PFSK-1 (cell line): ENCODE measurements around the gene FNDC5.

Experiments
- FOXP2 ChIP-seq: optimal IDR thresholded peaks from 2 replicates; pipeline ENCODE3; 2011; ENCODE audit warnings: borderline replicate concordance, control low read depth, inconsistent platforms; ENCODE audit not compliant: insufficient read depth; ENCODE audit errors: extremely low read length, extremely low read depth
- POLR2AphosphoS5 ChIP-seq: IDR thresholded peaks from 2 replicates; pipeline ENCODE4 v1.6.1; 2012; ENCODE audit warnings: low read depth, mild to moderate bottlenecking, control low read depth, low read length, moderate library complexity
- REST ChIP-seq, 2 experiments: IDR thresholded peaks; 2 replicates each; pipeline versions ENCODE4 v1.6.1 to v1.8.0; 2011 to 2012; ENCODE audit warnings: low read depth in 2 of 2, low read length in 2 of 2, control low read depth in 1 of 2, inconsistent platforms in 1 of 2, mild to moderate bottlenecking in 1 of 2, moderate library complexity in 1 of 2; ENCODE audit not compliant: insufficient read depth in 1 of 2
- SIN3A ChIP-seq: IDR thresholded peaks from 2 replicates; pipeline ENCODE4 v1.6.1; 2012; ENCODE audit warnings: mild to moderate bottlenecking, low read length, moderate library complexity, borderline replicate concordance; ENCODE audit not compliant: insufficient read depth
- TAF1 ChIP-seq: IDR thresholded peaks from 2 replicates; pipeline ENCODE4 v1.6.1; 2012; ENCODE audit warnings: low read length, control low read depth, borderline replicate concordance; ENCODE audit not compliant: insufficient read depth

FNDC5 gene

GRCh38 chr1:32863218-32863880 lies 7.4 kb downstream of the FNDC5 start:
- TF ChIP-seq TAF1, result no peak
- no peak for TF ChIP-seq FOXP2
- TF ChIP-seq POLR2AphosphoS5, result no peak
- no peak for TF ChIP-seq SIN3A

- TF ChIP-seq FOXP2, result no peak
- TF ChIP-seq SIN3A, result no peak
- TF ChIP-seq POLR2AphosphoS5, result no peak
- no peak for TF ChIP-seq REST (IDR thresholded peaks at IDR 0.05; ENCODE audit: insufficient read depth in 1 of 2, low read depth in 2 of 2, low read length in 2 of 2)
- no peak for TF ChIP-seq TAF1
These were observed 8.6 kb downstream of the FNDC5 start for GRCh38 chr1:32861904-32862695.

GRCh38 chr1:32860566-32860965 lies 10.1 kb downstream of the FNDC5 start:
- TF ChIP-seq FOXP2 (no peak), SIN3A (no peak), REST (IDR thresholded peaks at IDR 0.05; ENCODE audit: insufficient read depth in 1 of 2, low read depth in 2 of 2, low read length in 2 of 2) (no peak), TAF1 (no peak), POLR2AphosphoS5 (no peak)

GRCh38 chr1:32859915-32860314 lies 10.8 kb downstream of the FNDC5 start:
- no peak for TF ChIP-seq FOXP2
- no peak for TF ChIP-seq TAF1
- no peak for TF ChIP-seq REST (IDR thresholded peaks at IDR 0.05; ENCODE audit: insufficient read depth in 1 of 2, low read depth in 2 of 2, low read length in 2 of 2)
- TF ChIP-seq POLR2AphosphoS5, result no peak
- TF ChIP-seq SIN3A, result no peak

GRCh38 chr1:32858791-32859190 lies 11.9 kb downstream of the FNDC5 start:
- TF ChIP-seq TAF1, result no peak
- TF ChIP-seq POLR2AphosphoS5, result no peak
- TF ChIP-seq FOXP2, result no peak
- no peak for TF ChIP-seq REST (IDR thresholded peaks at IDR 0.05; ENCODE audit: insufficient read depth in 1 of 2, low read depth in 2 of 2, low read length in 2 of 2)
- no peak for TF ChIP-seq SIN3A
